Measurements from ENCODE around the gene B4GALNT1.
"Not testable (repeated sequence)": the region's sequence is repeated elsewhere in the genome, so short reads cannot be mapped to it uniquely, and the experiment has no call there.

B4GALNT1 gene

DNA sequence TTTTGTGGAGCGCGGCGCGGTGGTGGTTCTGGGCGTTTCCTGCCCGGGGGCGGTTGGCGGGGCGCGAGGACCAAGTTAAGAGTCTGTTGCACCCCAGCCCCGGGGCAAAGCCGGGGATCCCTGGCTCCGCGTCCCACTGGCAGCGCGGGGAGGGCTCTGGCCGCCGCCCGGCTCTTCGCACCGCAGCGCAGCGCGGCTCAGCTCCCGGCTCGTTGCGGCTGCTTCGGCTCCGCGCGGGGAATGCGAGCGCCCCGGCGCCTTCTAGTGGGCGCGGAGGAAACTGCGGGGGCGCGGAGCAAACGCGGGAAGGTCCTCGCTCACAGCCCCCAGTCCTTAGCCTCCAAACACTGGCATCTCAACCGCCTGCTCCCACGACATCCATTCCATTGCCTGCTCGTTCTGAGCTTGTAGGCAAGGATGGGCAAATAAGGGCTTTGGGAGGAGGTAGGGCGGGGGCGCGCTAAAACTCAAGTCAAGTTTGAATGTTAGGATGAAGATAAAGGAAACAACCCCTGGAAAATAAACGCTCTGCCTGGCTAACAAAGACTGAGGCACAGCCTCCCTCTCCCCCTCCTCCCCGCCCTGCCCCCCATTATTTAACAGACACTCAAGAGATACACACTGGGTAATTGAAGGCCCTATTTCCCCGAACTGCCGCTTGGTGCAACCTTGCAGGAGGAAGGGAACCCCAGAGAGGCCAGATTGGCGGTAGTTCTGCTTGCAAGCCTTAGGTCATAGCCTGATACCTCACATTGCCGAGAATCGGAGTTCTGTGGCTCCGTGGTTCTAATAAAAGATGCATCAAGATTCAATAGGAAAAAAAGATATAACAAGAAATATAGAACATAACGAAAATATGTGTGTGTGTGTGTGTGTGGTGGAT is at the start of gene B4GALNT1:
Gene B4GALNT1, minus strand, starts transcription at position 244 of the 883 bp plus-strand sequence. CDS start 1,069 bp downstream, outside the sequence.
- DNase-seq (ENCODE audit: low read depth in 3 of 3): peak; percentile 40 to 67 (median 41)

DNA sequence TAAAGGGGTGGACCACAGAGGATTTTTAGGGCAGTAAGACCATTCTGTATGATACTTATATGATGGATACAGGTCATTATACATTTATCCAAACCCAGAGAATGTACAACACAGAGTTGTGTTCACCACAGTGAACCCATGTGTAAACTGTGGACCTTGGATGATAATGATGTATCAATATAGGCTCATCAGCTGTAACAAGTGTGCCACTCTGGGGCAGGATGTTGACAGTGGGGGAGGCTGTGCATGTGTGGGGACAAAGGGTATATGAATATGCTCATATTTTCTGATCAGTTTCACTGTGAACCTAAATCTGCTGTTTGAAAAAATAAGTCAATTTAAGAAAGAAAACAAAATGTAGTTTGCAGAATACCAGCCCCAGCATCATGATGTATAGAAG is 46.7 kb upstream of the B4GALNT1 start:
- DNase-seq (ENCODE audit: low read depth in 3 of 3): no peak

DNA sequence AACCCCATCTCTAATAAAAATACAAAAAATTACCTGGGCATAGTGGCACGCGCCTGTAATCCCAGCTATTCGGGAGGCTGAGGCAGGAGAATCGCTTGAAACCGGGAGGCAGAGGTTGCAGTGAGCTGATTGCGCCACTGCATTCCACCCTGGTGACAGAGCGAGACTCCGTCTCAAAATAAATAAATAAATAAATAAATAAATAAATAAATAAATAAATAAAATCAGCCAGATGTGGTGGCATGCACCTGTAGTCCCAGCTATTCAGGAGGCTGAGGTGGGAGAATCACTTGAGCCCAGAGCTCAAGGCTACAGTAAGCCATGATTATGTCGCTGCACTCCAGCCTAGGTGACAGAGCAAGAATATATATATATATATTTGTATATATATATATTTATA is 44.9 kb upstream of the B4GALNT1 start:
- not testable (repeated sequence) for DNase-seq (ENCODE audit: low read depth in 3 of 3)

DNA sequence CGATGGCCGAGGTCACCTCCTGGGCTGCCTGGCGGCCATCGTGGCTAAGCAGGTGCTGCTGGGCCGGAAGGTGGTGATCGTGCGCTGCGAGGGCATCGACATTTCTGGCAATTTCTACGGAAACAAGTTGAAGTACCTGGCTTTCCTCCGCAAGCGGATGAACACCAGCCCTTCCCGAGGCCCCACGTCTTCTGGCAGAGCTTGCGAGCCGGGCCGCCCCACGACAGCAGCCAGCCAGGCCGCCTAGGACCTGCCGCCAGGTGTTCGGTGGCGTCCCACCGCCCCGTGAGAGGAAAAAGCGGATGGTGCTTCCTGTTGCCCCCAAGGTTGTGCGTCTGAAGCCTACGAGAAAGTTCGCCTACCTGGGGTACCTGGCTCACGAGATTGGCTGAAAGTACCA is 41.7 kb upstream of the B4GALNT1 start:
- no peak for DNase-seq (ENCODE audit: low read depth in 3 of 3)

DNA sequence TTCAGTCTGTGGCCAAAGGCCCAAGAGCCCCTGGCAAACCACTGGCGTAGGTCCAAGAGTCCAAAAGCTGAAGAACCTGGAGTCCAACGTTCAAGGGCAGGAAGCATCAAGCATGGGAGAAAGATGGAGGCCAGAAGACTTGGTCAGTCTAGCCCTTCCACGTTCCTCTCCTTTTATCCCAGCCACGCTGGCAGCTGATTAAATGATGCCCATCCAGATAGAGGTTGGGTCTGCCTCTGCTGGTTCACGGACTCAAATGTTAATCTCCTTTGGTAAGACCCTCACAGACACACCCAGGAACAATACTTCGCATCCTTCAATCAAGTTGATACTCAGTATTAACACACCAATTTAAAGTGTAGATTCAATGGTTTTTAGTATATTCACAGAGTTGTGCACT is 39.8 kb upstream of the B4GALNT1 start:
- DNase-seq (ENCODE audit: low read depth in 3 of 3): no peak

DNA sequence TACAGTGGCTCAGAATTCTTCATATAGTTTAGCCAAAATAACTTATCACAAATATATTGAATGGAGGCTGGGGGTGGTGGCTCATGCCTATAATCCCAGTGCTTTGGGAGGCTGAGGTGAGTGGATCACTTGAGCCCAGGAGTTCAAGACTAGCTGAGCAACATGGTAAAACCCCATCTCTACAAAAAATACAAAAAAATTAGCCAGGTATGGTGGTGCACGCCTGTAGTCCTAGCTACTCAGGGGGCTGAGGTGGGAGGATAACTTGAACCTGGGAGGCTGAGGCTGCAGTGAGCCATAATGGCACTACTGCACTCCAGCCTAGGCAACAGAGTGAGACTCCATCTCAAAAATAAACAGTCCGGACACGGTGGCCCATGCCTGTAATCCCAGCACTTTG is 38.8 kb upstream of the B4GALNT1 start:
- DNase-seq (ENCODE audit: low read depth in 3 of 3): not testable (repeated sequence)

DNA sequence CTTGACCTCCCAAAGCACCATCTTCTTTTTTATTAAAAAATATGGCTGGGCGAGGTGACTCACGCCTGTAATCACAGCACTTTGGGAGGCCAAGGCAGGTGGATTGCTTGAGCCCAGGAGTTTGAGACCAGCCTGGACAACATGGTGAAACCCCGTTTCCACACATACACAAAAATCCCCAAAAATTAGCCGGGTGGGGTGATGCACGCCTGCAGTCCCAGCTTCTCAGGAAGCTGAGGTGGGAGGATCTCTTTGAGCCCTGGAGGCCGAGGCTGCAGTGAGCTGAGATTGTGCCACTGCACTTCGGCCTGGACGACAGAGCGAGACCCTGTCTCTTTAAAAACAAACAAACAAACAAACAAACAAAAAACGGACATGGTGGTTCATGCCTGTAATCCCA is 36.7 kb upstream of the B4GALNT1 start:
- not testable (repeated sequence) for DNase-seq (ENCODE audit: low read depth in 3 of 3)

DNA sequence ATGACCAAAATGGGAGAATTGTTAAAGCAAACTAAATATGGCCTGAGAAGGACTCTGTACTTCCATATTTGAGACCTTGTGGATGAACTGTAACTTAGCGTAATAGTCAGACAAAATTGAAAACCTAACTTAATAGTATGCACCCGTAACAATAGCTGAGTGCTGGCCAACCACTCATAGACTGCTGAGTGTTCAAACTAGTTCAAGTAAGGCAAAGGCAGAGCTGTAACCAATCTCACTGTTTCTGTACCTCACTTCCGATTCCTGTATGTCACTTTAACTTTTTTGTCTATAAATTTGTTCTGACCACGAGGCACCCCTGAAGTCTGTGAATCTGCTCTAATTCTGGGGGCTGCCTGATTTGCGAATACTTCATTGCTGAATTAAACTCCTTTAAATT is 33.9 kb upstream of the B4GALNT1 start:
- no peak for DNase-seq (ENCODE audit: low read depth in 3 of 3)

DNA sequence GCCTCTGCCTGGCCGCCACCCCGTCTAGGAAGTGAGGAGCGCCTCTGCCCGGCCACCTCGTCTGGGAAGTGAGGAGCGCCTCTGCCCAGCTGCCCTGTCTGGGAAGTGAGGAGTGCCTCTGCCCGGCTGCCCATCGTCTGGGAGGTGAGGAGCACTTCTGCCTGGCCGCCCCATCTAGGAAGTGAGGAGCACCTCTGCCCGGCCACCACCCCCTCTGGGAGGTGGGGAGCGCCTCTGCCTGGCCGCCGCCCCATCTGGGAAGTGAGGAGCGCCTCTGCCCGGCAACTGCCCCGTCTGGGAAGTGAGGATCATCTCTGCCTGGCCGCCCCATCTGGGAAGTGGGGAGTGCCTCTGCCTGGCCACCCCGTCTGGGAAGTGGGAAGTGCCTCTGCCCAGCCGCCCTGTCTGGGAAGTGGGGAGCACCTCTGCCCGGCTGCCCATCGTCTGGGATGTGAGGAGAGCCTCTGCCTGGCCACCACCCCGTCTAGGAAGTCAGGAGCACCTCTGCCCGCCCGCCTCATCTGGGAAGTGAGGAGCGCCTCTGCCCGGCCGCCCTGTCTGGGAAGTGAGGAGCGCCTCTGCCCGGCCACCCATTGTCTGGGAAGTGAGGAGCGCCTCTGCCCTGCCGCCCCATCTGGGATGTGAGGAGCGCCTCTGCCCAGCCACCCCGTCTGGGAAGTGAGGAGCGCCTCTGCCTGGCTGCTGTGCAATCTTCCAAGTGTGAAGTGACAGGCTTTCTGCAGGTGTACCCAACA is 32.2 kb upstream of the B4GALNT1 start:
- DNase-seq (ENCODE audit: low read depth in 3 of 3): not testable (repeated sequence)

DNA sequence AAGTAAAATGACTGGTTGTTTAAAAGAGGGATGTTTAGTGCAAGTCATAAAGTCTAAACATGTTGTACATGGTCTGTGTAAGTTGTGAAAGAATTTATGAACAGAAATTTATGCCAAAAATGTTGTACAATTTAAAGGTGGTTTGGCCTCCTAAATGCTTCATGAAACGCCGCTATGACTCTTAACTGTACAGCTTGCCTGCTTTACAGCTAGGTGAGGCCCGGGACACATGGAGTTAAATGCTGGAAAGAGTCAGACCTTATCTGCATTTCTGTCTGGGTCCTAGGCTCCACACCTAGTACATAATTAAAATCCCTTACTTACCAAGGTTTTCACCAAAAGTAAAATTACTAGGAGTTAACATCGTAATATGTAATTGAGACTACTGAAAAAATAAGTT is 28.4 kb upstream of the B4GALNT1 start:
- no peak for DNase-seq (ENCODE audit: low read depth in 3 of 3)

DNA sequence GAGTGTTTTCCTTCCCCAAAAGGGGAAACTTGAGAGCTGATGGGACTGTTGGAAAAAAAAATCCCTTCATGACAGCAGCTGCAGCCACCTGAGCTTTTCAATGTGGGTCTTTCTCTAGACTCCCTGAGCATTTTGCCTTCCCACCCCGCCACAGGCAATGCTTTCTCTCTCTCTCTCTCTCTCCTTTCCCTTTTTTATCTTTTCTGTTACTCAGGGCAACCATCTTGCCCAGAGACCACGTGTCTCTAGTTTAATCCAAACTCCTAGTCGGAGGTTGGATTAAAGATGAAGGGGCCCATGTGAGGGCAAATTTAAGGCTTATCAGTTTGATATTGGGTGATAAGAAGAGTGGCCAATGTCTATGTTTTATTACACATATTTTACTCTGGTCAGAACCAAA is 25.9 kb upstream of the B4GALNT1 start:
- no peak for DNase-seq (ENCODE audit: low read depth in 3 of 3)

DNA sequence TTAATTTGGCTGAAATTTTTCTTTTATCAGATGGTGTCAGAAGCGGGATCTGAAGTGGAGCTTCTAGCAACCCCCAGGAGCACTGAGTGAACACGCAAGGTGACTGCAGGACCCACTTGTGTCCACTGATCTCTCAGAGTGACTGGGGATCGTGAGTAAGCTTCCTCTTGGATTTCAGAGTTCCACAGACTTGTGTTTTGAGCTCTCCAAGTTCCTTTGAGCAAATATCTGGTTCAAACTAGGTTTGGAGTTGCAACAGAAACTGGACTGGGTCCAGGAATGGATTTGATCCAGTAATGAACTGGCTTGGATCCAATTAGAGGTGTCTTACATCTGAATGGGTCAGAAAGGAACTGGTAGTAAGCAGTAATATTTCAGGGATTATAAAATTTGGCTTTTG is 24.7 kb upstream of the B4GALNT1 start:
- DNase-seq (ENCODE audit: low read depth in 3 of 3): no peak

DNA sequence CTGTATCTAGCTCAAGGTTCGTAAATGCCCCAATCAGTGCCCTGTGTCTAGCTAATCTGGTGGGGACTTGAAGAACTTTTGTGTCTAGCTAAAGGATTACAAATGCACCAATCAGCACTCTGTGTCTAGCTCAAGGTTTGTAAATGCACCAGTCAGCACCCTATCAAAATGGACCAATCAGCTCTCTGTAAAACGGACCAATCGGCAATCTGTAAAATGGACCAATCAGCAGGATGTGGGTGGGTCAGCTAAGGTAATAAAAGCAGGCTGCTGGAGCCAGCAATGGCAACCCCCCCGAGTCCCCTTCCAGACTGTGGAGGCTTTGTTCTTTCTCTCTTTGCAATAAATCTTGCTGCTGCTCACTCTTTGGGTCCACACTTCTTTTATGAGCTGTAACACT is 23.4 kb upstream of the B4GALNT1 start:
- DNase-seq (ENCODE audit: low read depth in 3 of 3): not testable (repeated sequence)

DNA sequence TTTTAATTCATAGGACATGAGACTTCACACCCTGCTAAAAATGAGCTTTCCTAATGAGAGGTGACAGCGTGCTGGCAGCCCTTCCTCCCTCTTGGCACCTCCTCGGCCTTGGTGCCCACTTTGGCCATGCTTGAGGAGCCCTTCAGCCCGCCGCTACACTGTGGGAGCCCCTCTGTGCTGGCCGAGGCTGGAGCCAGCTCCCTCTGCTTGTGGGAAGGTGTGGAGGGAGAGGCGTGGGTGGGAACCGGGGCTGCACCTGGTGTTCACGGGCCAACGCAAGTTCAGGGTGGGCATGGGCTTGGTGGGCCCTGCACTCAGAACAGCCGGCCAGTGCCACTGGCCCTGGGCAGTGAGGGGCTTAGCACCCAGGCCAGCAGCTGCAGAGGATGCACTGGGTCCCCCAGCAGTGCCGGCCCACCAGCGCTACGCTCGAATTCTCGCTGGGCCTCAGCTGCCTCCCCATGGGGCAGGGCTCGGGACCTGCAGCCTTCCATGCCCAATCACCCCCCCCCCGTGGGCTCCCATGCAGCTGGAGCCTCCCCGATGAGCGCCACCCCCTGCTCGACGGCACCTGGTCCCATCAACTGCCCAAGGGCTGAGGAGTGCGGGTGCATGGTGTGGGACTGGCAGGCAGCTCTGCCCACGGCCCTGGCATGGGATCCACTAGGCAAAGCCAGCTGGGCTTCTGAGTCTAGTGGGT is 22.7 kb upstream of the B4GALNT1 start:
- no peak for DNase-seq (ENCODE audit: low read depth in 3 of 3)

DNA sequence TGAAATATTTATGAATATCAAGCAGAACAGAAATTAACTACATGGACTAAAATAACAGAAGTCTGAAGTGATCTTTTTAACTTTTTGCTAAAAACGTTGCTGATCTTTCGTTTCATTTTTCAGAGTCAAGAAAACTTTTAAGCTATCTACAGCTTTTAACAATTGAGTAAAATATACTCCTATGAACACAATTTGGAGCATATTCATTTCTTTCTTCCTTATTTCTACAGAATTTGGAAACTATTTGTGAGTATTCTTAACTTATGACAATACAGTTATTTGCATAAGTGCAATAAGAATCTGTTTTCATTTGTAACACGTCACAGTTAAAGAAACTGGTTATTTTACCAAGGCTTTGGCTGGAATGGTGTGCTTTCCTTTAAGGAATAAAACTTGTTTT is 21.0 kb upstream of the B4GALNT1 start:
- no peak for DNase-seq (ENCODE audit: low read depth in 3 of 3)

DNA sequence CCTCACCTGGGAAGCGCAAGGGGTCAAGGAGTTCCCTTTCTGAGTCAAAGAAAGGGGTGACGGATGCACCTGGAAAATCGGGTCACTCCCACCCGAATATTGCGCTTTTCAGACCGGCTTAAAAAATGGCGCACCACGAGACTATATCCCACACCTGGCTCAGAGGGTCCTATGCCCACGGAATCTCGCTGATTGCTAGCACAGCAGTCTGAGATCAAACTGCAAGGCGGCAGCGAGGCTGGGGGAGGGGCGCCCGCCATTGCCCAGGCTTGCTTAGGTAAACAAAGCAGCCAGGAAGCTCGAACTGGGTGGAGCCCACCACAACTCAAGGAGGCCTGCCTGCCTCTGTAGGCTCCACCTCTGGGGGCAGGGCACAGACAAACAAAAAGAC is 13.7 kb upstream of the B4GALNT1 start:
- not testable (repeated sequence) for DNase-seq (ENCODE audit: low read depth in 3 of 3)

DNA sequence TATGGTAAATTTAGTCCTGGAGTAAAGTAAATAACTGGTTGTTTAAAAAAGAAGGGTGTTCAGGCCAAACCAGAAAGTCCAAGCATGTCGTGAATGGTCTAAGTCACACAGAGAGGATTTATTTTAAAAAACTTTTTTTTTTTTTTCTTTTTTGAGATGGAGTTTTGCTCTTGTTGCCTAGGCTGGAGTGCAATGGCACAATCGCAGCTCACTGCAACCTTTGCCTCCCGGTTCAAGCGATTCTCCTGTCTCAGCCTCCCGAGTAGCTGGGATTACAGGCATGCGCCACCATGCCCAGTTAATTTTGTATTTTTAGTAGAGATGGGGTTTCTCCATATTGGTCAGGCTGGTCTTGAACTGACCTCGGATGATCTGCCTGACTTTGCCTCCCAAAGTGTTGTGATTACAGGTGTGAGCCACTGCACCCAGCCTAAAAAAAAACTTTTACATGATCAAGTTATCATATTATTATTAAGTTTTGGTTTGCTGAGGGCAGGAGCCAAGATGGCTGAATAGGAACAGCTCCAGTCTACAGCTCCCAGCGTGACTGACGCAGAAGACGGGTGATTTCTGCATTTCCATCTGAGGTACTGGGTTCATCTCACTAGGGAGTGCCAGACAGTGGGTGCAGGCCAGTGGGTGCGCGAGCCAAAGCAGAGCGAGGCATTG is 13.1 kb upstream of the B4GALNT1 start:
- DNase-seq (ENCODE audit: low read depth in 3 of 3): not testable (repeated sequence)

DNA sequence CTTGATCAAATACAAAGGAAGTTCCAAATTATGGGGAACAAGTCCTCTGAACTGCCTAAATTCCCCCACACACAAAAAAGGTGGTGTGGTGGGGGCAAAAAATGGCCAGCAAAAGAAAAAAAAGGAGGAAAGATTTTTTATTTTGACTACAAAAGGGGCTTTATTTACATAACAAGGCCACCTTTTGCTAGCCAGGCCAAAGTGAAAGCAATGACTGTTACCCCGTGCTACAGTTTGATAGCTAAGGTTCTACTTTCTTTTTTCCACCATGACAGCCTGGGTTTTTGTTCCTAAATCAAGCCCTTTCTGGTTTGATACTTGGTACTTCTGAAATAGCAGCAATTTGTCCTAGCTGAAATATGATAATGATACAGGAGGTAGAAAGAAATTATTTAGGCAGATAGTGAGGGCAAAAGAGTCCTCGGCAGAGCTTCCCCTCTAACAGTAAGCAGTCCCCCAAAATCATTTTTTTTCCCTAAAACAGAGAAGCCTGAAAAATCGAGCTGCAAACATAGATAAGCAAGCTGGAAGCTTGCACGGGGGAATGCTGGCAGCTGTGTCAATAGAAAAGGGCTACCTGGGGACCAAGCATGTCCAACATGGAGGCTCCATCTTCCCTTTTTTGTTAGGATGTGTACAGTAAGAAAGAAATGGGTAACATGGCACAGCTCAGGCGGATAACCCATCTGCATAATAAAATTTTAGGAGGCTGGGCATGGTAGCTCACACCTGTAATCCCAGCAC is 8.9 kb upstream of the B4GALNT1 start:
- DNase-seq (ENCODE audit: low read depth in 3 of 3): no peak

DNA sequence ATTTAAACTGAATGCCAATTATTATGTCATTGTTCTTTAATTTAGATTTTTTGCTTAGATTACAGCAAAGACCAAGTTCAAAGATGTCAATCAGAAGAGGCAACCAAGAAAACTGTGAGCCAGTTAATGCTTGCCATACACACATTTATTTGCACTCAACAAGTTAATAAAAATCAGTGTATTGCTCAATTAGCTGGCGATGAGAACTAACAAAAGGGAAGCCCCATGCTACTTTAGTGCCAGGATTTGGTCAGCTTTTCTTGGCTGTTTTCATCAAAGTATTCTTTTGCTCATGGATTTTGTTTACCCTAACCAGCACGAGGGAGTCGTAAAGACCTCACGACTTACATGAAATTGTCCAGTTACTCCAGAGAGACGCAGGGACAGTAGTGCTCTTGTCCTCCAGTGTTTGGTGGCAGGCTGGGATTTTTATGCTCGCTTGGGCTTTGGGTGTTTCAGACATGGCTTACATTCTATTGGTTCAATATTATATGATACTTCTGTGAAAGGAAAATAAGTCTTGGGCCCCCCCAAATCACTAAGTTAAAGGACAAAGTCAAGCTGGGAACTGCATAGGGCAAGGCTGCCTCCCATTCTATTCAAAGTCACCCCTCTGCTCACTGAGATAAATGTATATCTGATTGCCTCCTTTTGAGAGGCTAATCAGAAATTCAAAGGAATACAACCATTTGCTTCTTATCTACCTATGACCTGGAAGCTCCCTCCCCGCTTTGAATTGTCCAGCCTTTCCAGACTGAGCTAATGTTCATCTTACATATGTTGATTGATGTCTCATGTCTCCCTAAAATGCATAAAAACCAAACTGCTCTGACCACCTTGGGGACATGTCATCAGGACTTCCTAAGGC is 7.4 kb upstream of the B4GALNT1 start:
- no peak for DNase-seq (ENCODE audit: low read depth in 3 of 3)

DNA sequence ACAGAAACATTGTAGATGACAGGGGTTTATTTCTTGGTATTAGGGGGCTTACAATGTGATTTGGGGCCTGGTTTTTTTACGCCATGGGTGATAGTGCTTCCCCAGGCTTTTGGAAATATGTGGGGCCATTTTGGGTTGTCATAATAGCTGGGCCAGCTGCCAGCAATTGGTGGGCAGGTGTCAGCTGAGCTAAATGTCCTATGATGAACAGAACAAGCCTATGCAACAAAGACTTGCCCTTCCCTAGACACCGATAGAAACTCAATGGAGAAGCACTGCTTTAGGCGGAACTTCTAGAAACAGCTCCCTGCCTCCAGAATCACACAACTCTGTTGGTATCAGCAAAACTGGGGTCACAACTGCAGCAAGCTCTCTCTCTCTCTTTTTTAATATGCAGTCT is 5.1 kb upstream of the B4GALNT1 start:
- no peak for DNase-seq (ENCODE audit: low read depth in 3 of 3)
